ENCODE data around the gene ZNF524. TPM values are rescaled to one million over a fixed set of nuclear protein-coding genes. Genes with fewer than 3 reads are reported as not detected.
A peak's percentile ranks its signal among the peaks of the same experiment; 100 is the strongest.

ZNF524 gene
- total and polyA plus RNA-seq, 9 of the 15 experiments (the other 6 are each of a cell fraction or from before 2014, with no cell fraction given): 0.08 to 15.6 (median 2.9) TPM

- WGBS (ENCODE audit: insufficient coverage, low coverage, missing lambda C conversion rate): 88% methylated on average over 37 of the region's 60 CpGs
- ChIA-PET CTCF (ENCODE audit: low intra/inter-chr PET ratio) (no interaction called here), POLR2A (no interaction called here)
- H3K27ac ChIP-seq (ENCODE audit: extremely low read depth, low read depth, low read length): no peak overlapping the region
- in situ Hi-C loops (cut with MboI) (no loop called here), intact Hi-C loops (cut with micrococcal nuclease) (no loop called here)
- peak overlapping the region in 1 of 2 experiments; percentile 62; a peak in 2 of 4 replicates for H3K9ac ChIP-seq (ENCODE audit: insufficient read depth in 1 of 2, low read depth in 2 of 2, low read length in 2 of 2)
- H3K27me3 ChIP-seq (ENCODE audit: control insufficient read depth in 2 of 2, insufficient read depth in 2 of 2, low read length in 2 of 2): no peaks in the 10 kb centered on the region
- ATAC-seq (no peak), DNase-seq (ENCODE audit: extremely low read depth in 1 of 4, low spot score in 3 of 4) (no peak), FAIRE-seq (no peak)
- H3K9me3 ChIP-seq (replicated peaks; ENCODE audit: control insufficient read depth, insufficient read depth, low read depth, low read length): 0 out of 2 replicates have a peak, but pooled peaks cover 2% of the 10 kb centered on the region
- no TSS peak for BruUV-seq (replicated peaks)
- TF ChIP-seq POLR2G (IDR thresholded peaks at IDR 0.05; ENCODE audit: low read depth, low read length): peak; percentile 26; the same call in 1 of the 2 replicates
- peak; percentile 46 for TF ChIP-seq RBFOX2 (IDR thresholded peaks at IDR 0.05; ENCODE audit: low read depth, low read length)
- TF ChIP-seq SIRT6 (IDR thresholded peaks at IDR 0.05; ENCODE audit: low read depth, low read length): no peak
- peak; percentile 78; the same call in 1 of the 2 replicates for TF ChIP-seq ZBTB33 (CRISPR knock-in tag; IDR thresholded peaks at IDR 0.05)
- TF ChIP-seq HNRNPL (IDR thresholded peaks at IDR 0.05; ENCODE audit: low read depth, low read length): 0 out of 2 replicates have a peak, but pooled peaks have one; percentile 26
- peaks cover 34% of the 10 kb centered on the region for H3K79me2 ChIP-seq (ENCODE audit: control insufficient read depth, insufficient read depth, low read length)
- H3K4me2 ChIP-seq (ENCODE audit: insufficient read depth, low read length): no peak overlapping the region
- H2AFZ ChIP-seq (ENCODE audit: low read depth, low read length): no peak overlapping the region
- peaks cover 32 to 50% of the 10 kb centered on the region in 2 experiments for H3K4me1 ChIP-seq (replicated peaks in 1 of 2; ENCODE audit: control insufficient read depth in 2 of 2, insufficient read depth in 2 of 2, low read length in 2 of 2)
- no peaks in the 10 kb centered on the region for H3K9me1 ChIP-seq (ENCODE audit: control insufficient read depth, insufficient read depth, low read length)
- H3K4me3 ChIP-seq: no peak overlapping the region
- no peaks in the 10 kb centered on the region for H4K20me1 ChIP-seq (replicated peaks; ENCODE audit: control insufficient read depth, insufficient read depth, low read length)
- H3K36me3 ChIP-seq (ENCODE audit: control insufficient read depth, insufficient read depth, low read length): peaks cover 7% of the 10 kb centered on the region; the same call in 2 of the 3 replicates
Measured at GRCh38 chr19:55602104-55603001, 2.3 kb downstream of the ZNF524 start.
